Measurements from ENCODE around the gene UBAP1.

DNA sequence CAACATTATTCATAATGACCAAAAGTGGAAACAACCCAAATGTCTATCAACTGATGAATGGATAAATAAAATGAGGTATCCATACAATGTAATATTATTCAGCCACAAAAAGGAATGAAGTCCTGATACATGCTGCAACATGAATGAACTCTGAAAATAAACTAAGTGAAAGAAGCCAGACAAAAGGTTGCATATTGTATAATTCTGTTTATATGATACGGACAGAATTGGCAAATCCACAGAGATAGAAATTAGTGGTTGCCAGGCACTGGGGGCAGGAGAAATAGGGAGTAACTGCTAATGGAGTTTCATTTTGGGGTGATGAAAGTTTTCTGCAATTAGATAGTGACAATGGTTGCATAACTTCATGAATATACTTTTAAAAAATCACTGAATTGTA is 103.3 kb downstream of the UBAP1 start:
- TF ChIP-seq, protein P1, sequence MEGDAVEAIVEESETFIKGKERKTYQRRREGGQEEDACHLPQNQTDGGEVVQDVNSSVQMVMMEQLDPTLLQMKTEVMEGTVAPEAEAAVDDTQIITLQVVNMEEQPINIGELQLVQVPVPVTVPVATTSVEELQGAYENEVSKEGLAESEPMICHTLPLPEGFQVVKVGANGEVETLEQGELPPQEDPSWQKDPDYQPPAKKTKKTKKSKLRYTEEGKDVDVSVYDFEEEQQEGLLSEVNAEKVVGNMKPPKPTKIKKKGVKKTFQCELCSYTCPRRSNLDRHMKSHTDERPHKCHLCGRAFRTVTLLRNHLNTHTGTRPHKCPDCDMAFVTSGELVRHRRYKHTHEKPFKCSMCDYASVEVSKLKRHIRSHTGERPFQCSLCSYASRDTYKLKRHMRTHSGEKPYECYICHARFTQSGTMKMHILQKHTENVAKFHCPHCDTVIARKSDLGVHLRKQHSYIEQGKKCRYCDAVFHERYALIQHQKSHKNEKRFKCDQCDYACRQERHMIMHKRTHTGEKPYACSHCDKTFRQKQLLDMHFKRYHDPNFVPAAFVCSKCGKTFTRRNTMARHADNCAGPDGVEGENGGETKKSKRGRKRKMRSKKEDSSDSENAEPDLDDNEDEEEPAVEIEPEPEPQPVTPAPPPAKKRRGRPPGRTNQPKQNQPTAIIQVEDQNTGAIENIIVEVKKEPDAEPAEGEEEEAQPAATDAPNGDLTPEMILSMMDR (conservative IDR thresholded peaks at IDR 0.05; ENCODE audit: low read depth in 2 of 2) = no peak
- no peak for TF ChIP-seq EZH2 (IDR thresholded peaks at IDR 0.05; ENCODE audit: low read depth, unreplicated experiment)
- TF ChIP-seq, protein P2, sequence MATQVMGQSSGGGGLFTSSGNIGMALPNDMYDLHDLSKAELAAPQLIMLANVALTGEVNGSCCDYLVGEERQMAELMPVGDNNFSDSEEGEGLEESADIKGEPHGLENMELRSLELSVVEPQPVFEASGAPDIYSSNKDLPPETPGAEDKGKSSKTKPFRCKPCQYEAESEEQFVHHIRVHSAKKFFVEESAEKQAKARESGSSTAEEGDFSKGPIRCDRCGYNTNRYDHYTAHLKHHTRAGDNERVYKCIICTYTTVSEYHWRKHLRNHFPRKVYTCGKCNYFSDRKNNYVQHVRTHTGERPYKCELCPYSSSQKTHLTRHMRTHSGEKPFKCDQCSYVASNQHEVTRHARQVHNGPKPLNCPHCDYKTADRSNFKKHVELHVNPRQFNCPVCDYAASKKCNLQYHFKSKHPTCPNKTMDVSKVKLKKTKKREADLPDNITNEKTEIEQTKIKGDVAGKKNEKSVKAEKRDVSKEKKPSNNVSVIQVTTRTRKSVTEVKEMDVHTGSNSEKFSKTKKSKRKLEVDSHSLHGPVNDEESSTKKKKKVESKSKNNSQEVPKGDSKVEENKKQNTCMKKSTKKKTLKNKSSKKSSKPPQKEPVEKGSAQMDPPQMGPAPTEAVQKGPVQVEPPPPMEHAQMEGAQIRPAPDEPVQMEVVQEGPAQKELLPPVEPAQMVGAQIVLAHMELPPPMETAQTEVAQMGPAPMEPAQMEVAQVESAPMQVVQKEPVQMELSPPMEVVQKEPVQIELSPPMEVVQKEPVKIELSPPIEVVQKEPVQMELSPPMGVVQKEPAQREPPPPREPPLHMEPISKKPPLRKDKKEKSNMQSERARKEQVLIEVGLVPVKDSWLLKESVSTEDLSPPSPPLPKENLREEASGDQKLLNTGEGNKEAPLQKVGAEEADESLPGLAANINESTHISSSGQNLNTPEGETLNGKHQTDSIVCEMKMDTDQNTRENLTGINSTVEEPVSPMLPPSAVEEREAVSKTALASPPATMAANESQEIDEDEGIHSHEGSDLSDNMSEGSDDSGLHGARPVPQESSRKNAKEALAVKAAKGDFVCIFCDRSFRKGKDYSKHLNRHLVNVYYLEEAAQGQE (IDR thresholded peaks at IDR 0.05; ENCODE audit: unreplicated experiment) = no peak
- no peak for TF ChIP-seq ZNF114 (CRISPR knock-in tag; IDR thresholded peaks at IDR 0.05)
- TF ChIP-seq EZH2phosphoT487 (IDR thresholded peaks at IDR 0.05; ENCODE audit: unreplicated experiment) = no peak
- TF ChIP-seq POLR2AphosphoS5 (IDR thresholded peaks at IDR 0.05; ENCODE audit: low read depth) = no peak
